Muscle layer of colon (tissue), 2 donors: ENCODE results near the gene FYB1.

Experiments used
- H3K27ac ChIP-seq: one replicate; pipeline ENCODE4 v1.7.0; 2013; ENCODE audit warnings: low read depth, mild to moderate bottlenecking, low read length, moderate library complexity
- H3K27me3 ChIP-seq, 2 donors: one replicate each; pipeline ENCODE4 v1.7.0; 2013; ENCODE audit warnings: low read length in 2 of 2, mild to moderate bottlenecking in 2 of 2; ENCODE audit not compliant: insufficient read depth in 2 of 2, control insufficient read depth in 1 of 2
- H3K36me3 ChIP-seq: one replicate; pipeline ENCODE4 v1.7.0; 2013; ENCODE audit warnings: mild to moderate bottlenecking, low read length; ENCODE audit not compliant: insufficient read depth
- H3K4me1 ChIP-seq: one replicate; pipeline ENCODE4 v1.7.0; 2013; ENCODE audit warnings: mild to moderate bottlenecking, low read length; ENCODE audit not compliant: insufficient read depth
- H3K4me3 ChIP-seq, 2 donors: one replicate each; pipeline ENCODE4 v1.7.0; 2013; ENCODE audit warnings: low read length in 2 of 2, low read depth in 1 of 2, mild to moderate bottlenecking in 1 of 2, moderate library complexity in 1 of 2
- H3K9ac ChIP-seq: one replicate; pipeline ENCODE4 v1.7.0; 2013; ENCODE audit warnings: low read length
- H3K9me3 ChIP-seq: one replicate; pipeline ENCODE4 v1.7.0; 2013; ENCODE audit warnings: mild to moderate bottlenecking, low read length
- donor health status: abdominal sarcoma.
- donor health status: Adenocarcinoma of cecum.

The FYB1 gene

GRCh38 chr5:39064450-39064849 is 154.9 kb downstream of the FYB1 start:
- H3K4me1 ChIP-seq, result peaks cover 21% of the 10 kb centered on the region
- H3K27ac ChIP-seq, result no peak overlapping the region
- no peaks in the 10 kb centered on the region for H3K27me3 ChIP-seq
- H3K36me3 ChIP-seq, result no peaks in the 10 kb centered on the region
- no peaks in the 10 kb centered on the region for H3K9me3 ChIP-seq
- no peak overlapping the region for H3K9ac ChIP-seq
- H3K4me3 ChIP-seq, result no peak overlapping the region

GRCh38 chr5:39063037-39063436 is 156.3 kb downstream of the FYB1 start:
- Histone ChIP-seq H3K9ac (no peak overlapping the region), H3K4me3 (no peak overlapping the region), H3K4me1 (peaks cover 28% of the 10 kb centered on the region), H3K27me3 (no peaks in the 10 kb centered on the region), H3K9me3 (no peaks in the 10 kb centered on the region), H3K27ac (no peak overlapping the region), H3K36me3 (no peaks in the 10 kb centered on the region)

GRCh38 chr5:39062530-39062929 is 156.8 kb downstream of the FYB1 start:
- H3K4me3 ChIP-seq, result no peak overlapping the region
- H3K4me1 ChIP-seq, result peaks cover 28% of the 10 kb centered on the region
- H3K27ac ChIP-seq, result no peak overlapping the region
- H3K9me3 ChIP-seq, result no peaks in the 10 kb centered on the region
- H3K27me3 ChIP-seq, result no peaks in the 10 kb centered on the region
- H3K36me3 ChIP-seq, result no peaks in the 10 kb centered on the region
- no peak overlapping the region for H3K9ac ChIP-seq

GRCh38 chr5:39062104-39062503 is 157.3 kb downstream of the FYB1 start:
- Histone ChIP-seq H3K4me1 (peaks cover 28% of the 10 kb centered on the region), H3K9ac (no peak overlapping the region), H3K36me3 (no peaks in the 10 kb centered on the region), H3K27me3 (no peaks in the 10 kb centered on the region), H3K9me3 (no peaks in the 10 kb centered on the region), H3K27ac (no peak overlapping the region), H3K4me3 (no peak overlapping the region)

- H3K9me3 ChIP-seq, result no peaks in the 10 kb centered on the region
- H3K4me3 ChIP-seq, result no peak overlapping the region
- H3K36me3 ChIP-seq, result no peaks in the 10 kb centered on the region
- no peak overlapping the region for H3K27ac ChIP-seq
- no peaks in the 10 kb centered on the region for H3K27me3 ChIP-seq
- no peak overlapping the region for H3K9ac ChIP-seq
- peaks cover 24% of the 10 kb centered on the region for H3K4me1 ChIP-seq
Observed at GRCh38 chr5:39059064-39059463, 160.3 kb downstream of the FYB1 start.

- no peak overlapping the region for H3K4me3 ChIP-seq
Observed at GRCh38 chr5:39058178-39058921, 161.0 kb downstream of the FYB1 start.

GRCh38 chr5:39057734-39058133 is 161.6 kb downstream of the FYB1 start:
- Histone ChIP-seq H3K9ac (no peak overlapping the region), H3K9me3 (no peaks in the 10 kb centered on the region), H3K36me3 (no peaks in the 10 kb centered on the region), H3K27me3 (no peaks in the 10 kb centered on the region), H3K4me1 (peaks cover 15% of the 10 kb centered on the region), H3K4me3 (no peak overlapping the region), H3K27ac (no peak overlapping the region)

More at GRCh38 chr5:39058178-39058921, 161.0 kb downstream of the FYB1 start:
- H3K36me3 ChIP-seq, result no peaks in the 10 kb centered on the region
- no peaks in the 10 kb centered on the region for H3K27me3 ChIP-seq
- no peak overlapping the region for H3K9ac ChIP-seq
- H3K4me1 ChIP-seq, result peaks cover 21% of the 10 kb centered on the region
- no peak overlapping the region for H3K27ac ChIP-seq
- no peaks in the 10 kb centered on the region for H3K9me3 ChIP-seq

GRCh38 chr5:39055768-39056398 is 163.5 kb downstream of the FYB1 start:
- Histone ChIP-seq H3K4me3 (no peak overlapping the region), H3K9me3 (no peaks in the 10 kb centered on the region), H3K27ac (no peak overlapping the region), H3K4me1 (peaks cover 7% of the 10 kb centered on the region), H3K27me3 (no peaks in the 10 kb centered on the region), H3K36me3 (no peaks in the 10 kb centered on the region), H3K9ac (no peak overlapping the region)
